H1 (cell line): ENCODE data around the gene ZNF546. TPM values are rescaled to one million over a fixed set of nuclear protein-coding genes. Genes with fewer than 3 reads are reported as not detected.
A peak's percentile ranks its signal among the peaks of the same experiment; 100 is the strongest.

Source experiments
- CHD1 ChIP-seq: IDR thresholded peaks from 2 replicates; pipeline ENCODE4 v1.6.1; 2012; ENCODE audit warnings: low read depth, low read length, improper control_type of control experiment
- CHD7 ChIP-seq: fragments of 300-600 bp; sonication (generic); IDR thresholded peaks from 2 replicates; pipeline ENCODE4 v1.7.1; 2012; ENCODE audit warnings: low read length, moderate library complexity, mild to moderate bottlenecking, inconsistent platforms; ENCODE audit not compliant: insufficient replicate concordance
- EP300 ChIP-seq, 2 experiments: IDR thresholded peaks; 1 replicate in 1 of 2; 2 replicates in 1 of 2; pipeline ENCODE4 v1.6.1; 2011 to 2012; ENCODE audit warnings: low read depth in 2 of 2, low read length in 2 of 2, mild to moderate bottlenecking in 2 of 2, borderline replicate concordance in 1 of 2, inconsistent platforms in 1 of 2, moderate library complexity in 1 of 2
- MAX ChIP-seq: IDR thresholded peaks from 2 replicates; pipeline ENCODE4 v1.6.1; 2012; ENCODE audit warnings: inconsistent platforms
- RAD21 ChIP-seq, 2 experiments: IDR thresholded peaks in 1 of 2; conservative IDR thresholded peaks in 1 of 2; 2 replicates each; pipeline ENCODE4 v1.6.1; 2011; ENCODE audit warnings: low read depth in 2 of 2, low read length in 2 of 2, improper control_type of control experiment in 1 of 2, inconsistent platforms in 1 of 2, mild to moderate bottlenecking in 1 of 2, moderate library complexity in 1 of 2
- SIX5 ChIP-seq: IDR thresholded peaks from 2 replicates; pipeline ENCODE4 v1.6.1; 2011; ENCODE audit warnings: mild to moderate bottlenecking, low read depth, low read length
- SP1 ChIP-seq: IDR thresholded peaks from 2 replicates; pipeline ENCODE4 v1.6.1; 2011; ENCODE audit warnings: low read depth, low read length
- SP2 ChIP-seq: IDR thresholded peaks from 2 replicates; pipeline ENCODE4 v1.6.1; 2012; ENCODE audit warnings: mild to moderate bottlenecking, low read length, inconsistent platforms
- TBP ChIP-seq: IDR thresholded peaks from 2 replicates; pipeline ENCODE4 v1.6.1; 2011; ENCODE audit warnings: low read depth, low read length, improper control_type of control experiment
- polyA plus RNA-seq, 7 experiments: library from polyadenylated mRNA; depleted of rRNA in 3 of 7; stranded (reverse) in 5 of 7; unstranded in 2 of 7; fragments of >200 nt in 5 of 7; fragments of 200-250 nt in 2 of 7; gene quantifications; 1 replicate in 5 of 7; 2 replicates in 1 of 7; 4 replicates in 1 of 7; pipeline versions ENCODE4 v1.2.1 to v1.2.3, GENCODE V29; 2011 to 2013; ENCODE audit warnings: missing spikeins in 2 of 7, mixed read lengths in 2 of 7
- total RNA-seq: library from RNA; stranded (reverse); fragmentation: NEBNext Ultra II Directional; extraction: Animal tissue kit (Norgen Biotek cat#: 25700); gene quantifications from 2 replicates; pipeline ENCODE4 v1.2.1, GENCODE V29; 2021

Gene ZNF546
- total and polyA plus RNA-seq, 2 of the 8 experiments (the other 6 are each of a cell fraction or from before 2014, with no cell fraction given): 0.21 to 1.1 TPM

GRCh38 chr19:39996811-39997637 is at the start of gene ZNF546 (continued):
- TF ChIP-seq SP2 (no peak), EP300 (IDR thresholded peaks at IDR 0.05; ENCODE audit: borderline replicate concordance in 1 of 2, low read depth in 2 of 2, low read length in 2 of 2) (no peak), TBP (no peak; the same call in 1 of the 2 replicates), SIX5 (peak; percentile 65), CHD1 (no peak), RAD21 (IDR thresholded peaks at IDR 0.05 in 1 of 2, conservative IDR thresholded peaks at IDR 0.05 in 1 of 2; ENCODE audit: low read depth in 2 of 2, low read length in 2 of 2) (no peak), MAX (no peak), CHD7 (no peak), SP1 (no peak)
